ENCODE measurements around the gene CHMP5. TPM values are rescaled to one million over a fixed set of nuclear protein-coding genes. Genes with fewer than 3 reads are reported as not detected.
A peak's percentile ranks its signal among the peaks of the same experiment; 100 is the strongest.

Gene CHMP5
- total and polyA plus RNA-seq, 2 donors: 79.8 to 118 TPM

GRCh38 chr9:33236571-33236970 lies 28.3 kb upstream of the CHMP5 start:
- Histone ChIP-seq H3K27me3 (ENCODE audit: control insufficient read depth in 2 of 2, insufficient read depth in 1 of 2, low read length in 1 of 2) (no peaks in the 10 kb centered on the region), H3K36me3 (ENCODE audit: control insufficient read depth in 2 of 2, insufficient read depth in 2 of 2, low read length in 1 of 2) (no peaks in the 10 kb centered on the region), H3K4me3 (ENCODE audit: low read length in 2 of 2) (no peak overlapping the region), H3K4me1 (ENCODE audit: control insufficient read depth in 2 of 2, insufficient read depth in 2 of 2, low read length in 2 of 2) (peaks cover 0 to 9% of the 10 kb centered on the region in 2 donors), H3K9me3 (ENCODE audit: control insufficient read depth in 2 of 2, insufficient read depth in 1 of 2, low read length in 1 of 2) (no peaks in the 10 kb centered on the region), H3K27ac (ENCODE audit: low read depth in 1 of 2, low read length in 1 of 2) (no peak overlapping the region)
- 90% methylated on average over 3 of the region's 3 CpGs for WGBS
- DNase-seq (ENCODE audit: low read depth in 6 of 9, low spot score in 9 of 9): no peak

GRCh38 chr9:33239921-33240320 lies 24.9 kb upstream of the CHMP5 start, which contains the start of gene SPINK4:
Gene SPINK4, plus strand, starts transcription at chr9:33240167. Its CDS starts 42 bp downstream, at chr9:33240209.
- peak in 1 of 9 donors; percentile 35 for DNase-seq (ENCODE audit: low read depth in 6 of 9, low spot score in 9 of 9)
- H3K4me1 ChIP-seq (ENCODE audit: control insufficient read depth in 2 of 2, insufficient read depth in 2 of 2, low read length in 2 of 2): peaks cover 0 to 9% of the 10 kb centered on the region in 2 donors
- no peak within 1 kb of the TSS for H3K27ac ChIP-seq (ENCODE audit: low read depth in 1 of 2, low read length in 1 of 2)
- no peaks in the 10 kb centered on the region for H3K36me3 ChIP-seq (ENCODE audit: control insufficient read depth in 2 of 2, insufficient read depth in 2 of 2, low read length in 1 of 2)
- no peaks in the 10 kb centered on the region for H3K27me3 ChIP-seq (ENCODE audit: control insufficient read depth in 2 of 2, insufficient read depth in 1 of 2, low read length in 1 of 2)
- no peak within 1 kb of the TSS for H3K4me3 ChIP-seq (ENCODE audit: low read length in 2 of 2)
- WGBS: 46% methylated on average over 7 of the region's 7 CpGs
- peaks cover 0 to 1% of the 10 kb centered on the region in 2 donors for H3K9me3 ChIP-seq (ENCODE audit: control insufficient read depth in 2 of 2, insufficient read depth in 1 of 2, low read length in 1 of 2)

- H3K27me3 ChIP-seq (ENCODE audit: control insufficient read depth in 2 of 2, insufficient read depth in 1 of 2, low read length in 1 of 2): no peaks in the 10 kb centered on the region
- H3K27ac ChIP-seq (ENCODE audit: low read depth in 1 of 2, low read length in 1 of 2): no peak overlapping the region
- H3K4me1 ChIP-seq (ENCODE audit: control insufficient read depth in 2 of 2, insufficient read depth in 2 of 2, low read length in 2 of 2): peaks cover 0 to 9% of the 10 kb centered on the region in 2 donors
- no peak overlapping the region for H3K4me3 ChIP-seq (ENCODE audit: low read length in 2 of 2)
- peaks cover 0 to 1% of the 10 kb centered on the region in 2 donors for H3K9me3 ChIP-seq (ENCODE audit: control insufficient read depth in 2 of 2, insufficient read depth in 1 of 2, low read length in 1 of 2)
- H3K36me3 ChIP-seq (ENCODE audit: control insufficient read depth in 2 of 2, insufficient read depth in 2 of 2, low read length in 1 of 2): no peaks in the 10 kb centered on the region
- DNase-seq (ENCODE audit: low read depth in 6 of 9, low spot score in 9 of 9): no peak
- 96% methylated on average over 5 of the region's 5 CpGs for WGBS
Observed at GRCh38 chr9:33241298-33241697, 23.6 kb upstream of the CHMP5 start.

- no peak for DNase-seq (ENCODE audit: low read depth in 6 of 9, low spot score in 9 of 9)
- WGBS: 94% methylated on average over 6 of the region's 6 CpGs
Observed at GRCh38 chr9:33242609-33243134, 22.2 kb upstream of the CHMP5 start.

GRCh38 chr9:33244137-33244784 lies 20.6 kb upstream of the CHMP5 start:
- H3K27ac ChIP-seq (ENCODE audit: low read depth in 1 of 2, low read length in 1 of 2): no peak overlapping the region
- H3K4me3 ChIP-seq (ENCODE audit: low read length in 2 of 2): no peak overlapping the region
- 95% methylated on average over 9 of the region's 9 CpGs for WGBS
- H3K9me3 ChIP-seq (ENCODE audit: control insufficient read depth in 2 of 2, insufficient read depth in 1 of 2, low read length in 1 of 2): peaks cover 0 to 1% of the 10 kb centered on the region in 2 donors
- peaks cover 0 to 9% of the 10 kb centered on the region in 2 donors for H3K36me3 ChIP-seq (ENCODE audit: control insufficient read depth in 2 of 2, insufficient read depth in 2 of 2, low read length in 1 of 2)
- H3K27me3 ChIP-seq (ENCODE audit: control insufficient read depth in 2 of 2, insufficient read depth in 1 of 2, low read length in 1 of 2): no peaks in the 10 kb centered on the region
- no peak for DNase-seq (ENCODE audit: low read depth in 6 of 9, low spot score in 9 of 9)
- H3K4me1 ChIP-seq (ENCODE audit: control insufficient read depth in 2 of 2, insufficient read depth in 2 of 2, low read length in 2 of 2): peaks cover 0 to 9% of the 10 kb centered on the region in 2 donors

More at GRCh38 chr9:33242609-33243134, 22.2 kb upstream of the CHMP5 start:
- H3K27me3 ChIP-seq (ENCODE audit: control insufficient read depth in 2 of 2, insufficient read depth in 1 of 2, low read length in 1 of 2): no peaks in the 10 kb centered on the region
- peaks cover 0 to 9% of the 10 kb centered on the region in 2 donors for H3K4me1 ChIP-seq (ENCODE audit: control insufficient read depth in 2 of 2, insufficient read depth in 2 of 2, low read length in 2 of 2)
- H3K27ac ChIP-seq (ENCODE audit: low read depth in 1 of 2, low read length in 1 of 2): no peak overlapping the region
- H3K4me3 ChIP-seq (ENCODE audit: low read length in 2 of 2): no peak overlapping the region
- H3K36me3 ChIP-seq (ENCODE audit: control insufficient read depth in 2 of 2, insufficient read depth in 2 of 2, low read length in 1 of 2): no peaks in the 10 kb centered on the region
- H3K9me3 ChIP-seq (ENCODE audit: control insufficient read depth in 2 of 2, insufficient read depth in 1 of 2, low read length in 1 of 2): peaks cover 0 to 1% of the 10 kb centered on the region in 2 donors

DNA sequence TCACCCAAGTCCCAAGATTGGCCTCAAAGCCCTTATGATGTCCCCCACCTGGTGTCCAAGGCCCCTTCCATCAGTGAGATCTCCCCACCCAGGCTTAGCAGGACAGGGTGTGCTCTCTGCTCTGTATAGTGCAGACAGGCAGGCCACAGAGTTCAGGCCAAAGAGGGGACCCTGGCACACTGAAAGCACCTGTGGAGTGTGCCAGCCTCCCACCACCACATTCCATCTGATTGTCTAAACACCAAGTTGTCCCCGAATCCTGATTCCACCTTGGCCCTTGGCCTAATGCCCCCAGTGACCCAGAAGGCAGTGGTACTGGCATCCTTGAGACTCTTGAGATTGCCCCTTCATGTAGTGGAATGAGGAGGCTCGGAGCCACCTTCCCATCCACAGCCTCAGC lies 19.5 kb upstream of the CHMP5 start:
- H3K27me3 ChIP-seq (ENCODE audit: control insufficient read depth in 2 of 2, insufficient read depth in 1 of 2, low read length in 1 of 2): no peaks in the 10 kb centered on the region
- H3K4me3 ChIP-seq (ENCODE audit: low read length in 2 of 2): no peak overlapping the region
- H3K9me3 ChIP-seq (ENCODE audit: control insufficient read depth in 2 of 2, insufficient read depth in 1 of 2, low read length in 1 of 2): peaks cover 0 to 1% of the 10 kb centered on the region in 2 donors
- H3K36me3 ChIP-seq (ENCODE audit: control insufficient read depth in 2 of 2, insufficient read depth in 2 of 2, low read length in 1 of 2): peaks cover 0 to 15% of the 10 kb centered on the region in 2 donors
- 99% methylated on average over 2 of the region's 2 CpGs for WGBS
- no peak overlapping the region for H3K27ac ChIP-seq (ENCODE audit: low read depth in 1 of 2, low read length in 1 of 2)
- peaks cover 0 to under 1% of the 10 kb centered on the region in 2 donors for H3K4me1 ChIP-seq (ENCODE audit: control insufficient read depth in 2 of 2, insufficient read depth in 2 of 2, low read length in 2 of 2)
- no peak for DNase-seq (ENCODE audit: low read depth in 6 of 9, low spot score in 9 of 9)

DNA sequence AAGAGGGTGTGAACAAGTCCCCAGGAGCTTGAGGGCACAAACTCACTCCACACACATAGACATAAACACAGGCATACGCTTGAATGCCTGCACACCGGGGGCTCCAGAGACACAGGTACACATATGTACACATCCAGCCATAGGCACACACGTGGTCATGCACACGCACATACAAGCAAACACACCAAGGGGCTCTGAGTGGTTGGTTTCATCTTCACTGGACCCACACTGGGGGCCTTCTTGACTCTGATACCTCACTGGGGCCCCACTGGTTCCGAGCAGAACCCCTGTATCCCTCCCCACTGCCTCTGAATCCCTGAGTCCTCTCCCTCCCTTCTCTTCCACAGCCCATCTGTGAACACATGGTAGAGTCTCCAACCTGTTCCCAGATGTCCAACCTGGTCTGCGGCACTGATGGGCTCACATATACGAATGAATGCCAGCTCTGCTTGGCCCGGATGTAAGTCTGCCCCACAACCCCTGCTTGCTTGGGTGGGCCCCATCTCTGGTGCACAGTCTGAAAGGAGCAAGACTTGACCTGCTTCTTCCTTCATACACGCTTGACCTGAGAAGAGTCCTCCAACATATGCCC lies 18.5 kb upstream of the CHMP5 start:
- Histone ChIP-seq H3K27me3 (ENCODE audit: control insufficient read depth in 2 of 2, insufficient read depth in 1 of 2, low read length in 1 of 2) (no peaks in the 10 kb centered on the region), H3K4me3 (ENCODE audit: low read length in 2 of 2) (no peak overlapping the region), H3K36me3 (ENCODE audit: control insufficient read depth in 2 of 2, insufficient read depth in 2 of 2, low read length in 1 of 2) (peaks cover 0 to 18% of the 10 kb centered on the region in 2 donors), H3K4me1 (ENCODE audit: control insufficient read depth in 2 of 2, insufficient read depth in 2 of 2, low read length in 2 of 2) (no peaks in the 10 kb centered on the region), H3K9me3 (ENCODE audit: control insufficient read depth in 2 of 2, insufficient read depth in 1 of 2, low read length in 1 of 2) (peaks cover 0 to 1% of the 10 kb centered on the region in 2 donors), H3K27ac (ENCODE audit: low read depth in 1 of 2, low read length in 1 of 2) (no peak overlapping the region)
- 97% methylated on average over 9 of the region's 9 CpGs for WGBS
- DNase-seq (ENCODE audit: low read depth in 6 of 9, low spot score in 9 of 9): no peak

DNA sequence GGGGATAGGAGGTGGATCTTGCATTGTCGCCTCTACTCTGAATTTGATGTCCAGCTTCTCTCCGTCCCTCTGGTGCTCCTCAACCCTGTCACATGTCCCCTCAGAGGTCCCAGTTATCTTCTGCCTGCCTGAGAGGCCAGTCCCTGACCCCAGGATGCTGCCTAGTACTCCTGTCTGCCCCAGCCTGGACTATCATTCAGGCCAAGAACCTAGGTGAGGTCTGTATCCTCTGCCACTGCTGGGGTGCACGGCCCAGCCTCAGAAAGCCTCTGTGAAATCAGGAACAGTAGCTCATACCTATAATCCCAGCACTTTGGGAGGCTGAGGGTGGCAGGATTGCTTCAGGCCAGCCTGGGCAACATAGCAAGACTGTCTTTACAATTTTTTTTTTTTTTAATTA lies 16.2 kb upstream of the CHMP5 start:
- Histone ChIP-seq H3K27me3 (ENCODE audit: control insufficient read depth in 2 of 2, insufficient read depth in 1 of 2, low read length in 1 of 2) (no peaks in the 10 kb centered on the region), H3K27ac (ENCODE audit: low read depth in 1 of 2, low read length in 1 of 2) (no peak overlapping the region), H3K36me3 (ENCODE audit: control insufficient read depth in 2 of 2, insufficient read depth in 2 of 2, low read length in 1 of 2) (peaks cover 15 to 28% of the 10 kb centered on the region in 2 donors), H3K4me3 (ENCODE audit: low read length in 2 of 2) (no peak overlapping the region), H3K4me1 (ENCODE audit: control insufficient read depth in 2 of 2, insufficient read depth in 2 of 2, low read length in 2 of 2) (no peaks in the 10 kb centered on the region), H3K9me3 (ENCODE audit: control insufficient read depth in 2 of 2, insufficient read depth in 1 of 2, low read length in 1 of 2) (peaks cover 0 to 1% of the 10 kb centered on the region in 2 donors)
- no peak for DNase-seq (ENCODE audit: low read depth in 6 of 9, low spot score in 9 of 9)
- WGBS: 98% methylated on average over 3 of the region's 3 CpGs

- no peak overlapping the region for H3K4me3 ChIP-seq (ENCODE audit: low read length in 2 of 2)
- no peak overlapping the region for H3K27ac ChIP-seq (ENCODE audit: low read depth in 1 of 2, low read length in 1 of 2)
- 86% methylated on average over 6 of the region's 6 CpGs for WGBS
- H3K27me3 ChIP-seq (ENCODE audit: control insufficient read depth in 2 of 2, insufficient read depth in 1 of 2, low read length in 1 of 2): no peaks in the 10 kb centered on the region
- peaks cover 17 to 30% of the 10 kb centered on the region in 2 donors for H3K36me3 ChIP-seq (ENCODE audit: control insufficient read depth in 2 of 2, insufficient read depth in 2 of 2, low read length in 1 of 2)
- no peaks in the 10 kb centered on the region for H3K4me1 ChIP-seq (ENCODE audit: control insufficient read depth in 2 of 2, insufficient read depth in 2 of 2, low read length in 2 of 2)
- H3K9me3 ChIP-seq (ENCODE audit: control insufficient read depth in 2 of 2, insufficient read depth in 1 of 2, low read length in 1 of 2): peaks cover 0 to 1% of the 10 kb centered on the region in 2 donors
- no peak for DNase-seq (ENCODE audit: low read depth in 6 of 9, low spot score in 9 of 9)
Observed at GRCh38 chr9:33249087-33249658, 15.7 kb upstream of the CHMP5 start.
